Activated CD8-positive, alpha-beta memory T cell treated with anti-CD3 and anti-CD28 coated beads, Interleukin-2, amount 10 ng/mL, durations not matched to agents 7 days and 5 days (primary cell): ENCODE data around the gene DNMBP. TPM values are rescaled to one million over a fixed set of nuclear protein-coding genes. Genes with fewer than 3 reads are reported as not detected.

Experiments
- ATAC-seq: fragments of 150-1000 bp; cut with Tn5 transposase; one replicate; pipeline ENCODE4 v1.10.0; 2021; ENCODE audit warnings: moderate library complexity
- CTCF ChIA-PET: fragments of 350-600 bp; sonication (Branson Sonifier 250); formaldehyde crosslinking; loops from one replicate; lab custom pipeline; 2021; ENCODE audit warnings: antibody characterized with exemption; lab: Charles Lee
- DNase-seq: peaks from one replicate; pipeline ENCODE4 v3.0.0-alpha.2; 2020
- H3K27ac Mint-ChIP-seq: one replicate; pipeline ENCODE4 v1.8.0; 2021; ENCODE audit warnings: mild to moderate bottlenecking, mixed read lengths
- H3K27me3 Mint-ChIP-seq: one replicate; pipeline ENCODE4 v1.8.0; 2021; ENCODE audit warnings: mixed read lengths
- H3K36me3 Mint-ChIP-seq: one replicate; pipeline ENCODE4 v1.8.0; 2021; ENCODE audit warnings: mild to moderate bottlenecking, mixed read lengths
- H3K4me1 Mint-ChIP-seq: one replicate; pipeline ENCODE4 v1.8.0; 2021; ENCODE audit warnings: mixed read lengths
- H3K4me3 Mint-ChIP-seq: one replicate; pipeline ENCODE4 v1.8.0; 2021; ENCODE audit warnings: mild to moderate bottlenecking, moderate library complexity, mixed read lengths
- H3K9me3 Mint-ChIP-seq: one replicate; pipeline ENCODE4 v1.8.0; 2022; ENCODE audit warnings: low read depth, mixed read lengths
- total RNA-seq, 2 experiments: library from RNA; stranded (reverse); gene quantifications; one replicate each; pipeline ENCODE4 v1.2.3, GENCODE V29; 2021

DNMBP gene
- total RNA-seq, 2 experiments from 2014 or later, result 3.4 to 5.1 TPM

GRCh38 chr10:100009283-100009792 is 409 bp downstream of the DNMBP start:
- peak overlapping the region; percentile 81 for H3K4me3 Mint-ChIP-seq
- no peak for DNase-seq
- no peaks in the 10 kb centered on the region for H3K36me3 Mint-ChIP-seq
- H3K27ac Mint-ChIP-seq, result peak overlapping the region; percentile 34
- CTCF ChIA-PET, result interaction anchor here (0.6 to 4.4 kb wide), 25 partner anchors 7 to 527 kb away, joined by 3 to 72 read pairs (median 5); partner anchors contain the start of genes CUTC and HIF1AN
- peaks cover 41% of the 10 kb centered on the region for H3K4me1 Mint-ChIP-seq
- H3K27me3 Mint-ChIP-seq, result peaks cover 28% of the 10 kb centered on the region
- peak; percentile 85 for ATAC-seq
- no peaks in the 10 kb centered on the region for H3K9me3 Mint-ChIP-seq

DNA sequence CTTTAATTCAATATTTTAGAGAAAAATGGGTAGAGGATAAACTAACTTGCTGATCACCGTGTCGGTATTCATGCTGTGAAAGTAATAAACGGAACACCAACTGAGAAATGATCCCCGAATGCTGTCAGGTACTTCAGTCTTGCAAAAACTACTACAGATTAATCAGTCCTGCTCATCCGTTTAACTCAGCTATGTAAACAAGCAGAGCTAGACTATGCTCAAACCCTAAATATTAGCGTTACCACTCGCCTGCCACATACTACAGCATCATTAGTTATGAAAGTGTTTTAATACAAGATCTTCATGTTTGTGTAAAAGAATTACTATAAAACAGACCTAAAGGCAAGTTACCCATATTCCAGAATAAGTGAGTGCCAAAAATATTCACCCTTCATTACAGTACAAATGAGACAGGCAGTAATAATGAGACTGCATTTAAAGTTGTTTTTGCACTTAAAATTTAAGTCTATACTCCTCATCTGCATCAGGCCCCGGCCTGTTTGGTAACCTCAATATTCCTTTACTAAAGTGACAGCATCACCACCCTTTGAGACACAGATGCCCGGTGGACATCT is 952 bp downstream of the DNMBP start:
- Mint-ChIP-seq H3K36me3 (no peaks in the 10 kb centered on the region), H3K4me3 (peak overlapping the region; percentile 81), H3K27me3 (peaks cover 28% of the 10 kb centered on the region), H3K27ac (no peak overlapping the region), H3K9me3 (no peaks in the 10 kb centered on the region), H3K4me1 (peaks cover 41% of the 10 kb centered on the region)
- CTCF ChIA-PET, result interaction anchor here (1.0 to 4.4 kb wide), 18 partner anchors 10 to 276 kb away, joined by 3 to 72 read pairs (median 7); partner anchors contain the start of gene CUTC
- DNase-seq (no peak), ATAC-seq (no peak)

DNA sequence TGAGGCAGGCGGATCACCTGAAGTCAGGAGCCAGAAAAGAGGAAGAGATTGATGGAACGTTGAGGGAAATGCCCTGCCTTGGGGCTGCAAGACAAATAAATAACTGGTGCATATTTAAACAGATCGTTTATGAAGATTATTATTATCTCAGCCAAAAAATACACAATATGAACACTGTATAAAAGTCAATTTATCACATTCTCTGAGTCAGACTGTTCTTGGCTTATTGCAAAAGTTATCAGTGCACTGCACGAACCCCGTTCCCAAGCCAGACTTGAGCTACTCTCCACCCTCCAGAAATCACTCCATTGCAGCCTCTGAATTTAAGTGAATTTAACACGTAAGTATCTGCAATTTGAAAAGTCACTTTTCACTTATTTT is 1.6 kb downstream of the DNMBP start:
- ATAC-seq (no peak), DNase-seq (no peak)
- Mint-ChIP-seq H3K9me3 (no peaks in the 10 kb centered on the region), H3K27me3 (peaks cover 28% of the 10 kb centered on the region), H3K36me3 (no peaks in the 10 kb centered on the region), H3K27ac (no peak overlapping the region), H3K4me1 (peaks cover 41% of the 10 kb centered on the region), H3K4me3 (no peak overlapping the region)
- CTCF ChIA-PET, result interaction anchor here (1.6 to 4.4 kb wide), 5 partner anchors 12 to 255 kb away, joined by 3 to 72 read pairs (median 28); no protein-coding TSS in a partner anchor

DNA sequence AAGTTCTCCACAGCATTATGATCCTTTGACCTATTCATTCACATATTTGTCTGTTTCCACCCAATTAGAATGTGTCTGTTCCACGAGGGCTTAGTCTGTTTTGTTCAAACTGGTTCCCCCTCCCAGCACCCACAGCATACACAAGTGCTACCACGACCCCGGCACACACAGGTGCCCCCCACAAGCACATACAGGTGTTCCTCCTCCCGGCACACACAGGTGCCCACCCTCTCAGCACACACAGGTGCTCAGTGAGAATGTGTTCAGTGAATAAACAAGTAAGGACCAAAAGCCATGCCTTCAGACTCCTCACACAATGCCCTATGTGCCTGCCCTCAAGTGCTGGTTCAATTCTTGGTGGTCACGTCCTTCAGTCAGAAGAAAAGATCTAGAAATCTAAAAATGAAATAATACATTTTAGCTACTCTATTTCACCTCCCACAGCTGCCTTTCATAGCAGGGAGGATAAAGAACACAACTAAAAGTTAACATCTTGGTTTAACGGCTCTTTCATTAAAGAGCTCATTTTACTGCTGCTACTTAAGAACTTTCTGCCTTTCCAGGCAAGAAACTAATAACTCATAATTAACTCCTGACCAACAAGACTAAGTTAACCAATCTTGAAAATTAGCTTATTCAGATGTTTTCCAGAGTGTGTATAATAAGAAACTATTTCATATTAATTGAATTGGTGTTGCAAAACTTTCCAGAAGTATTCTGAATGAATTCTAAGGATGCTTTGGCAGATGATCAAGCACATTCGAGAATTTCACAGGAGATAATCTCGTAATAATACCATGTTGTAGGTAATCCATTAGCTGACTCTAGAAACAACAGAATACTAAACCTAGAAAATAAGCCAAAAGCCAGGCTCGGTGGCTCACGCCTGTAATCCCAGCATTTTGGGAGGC is 2.3 kb downstream of the DNMBP start:
- peaks cover 28% of the 10 kb centered on the region for H3K27me3 Mint-ChIP-seq
- no peak overlapping the region for H3K4me3 Mint-ChIP-seq
- ATAC-seq (no peak), DNase-seq (no peak)
- peaks cover 41% of the 10 kb centered on the region for H3K4me1 Mint-ChIP-seq
- CTCF ChIA-PET, result interaction anchor here (3.0 to 4.4 kb wide), 3 partner anchors 13 to 161 kb away, joined by 28 to 72 read pairs (median 30); no protein-coding TSS in a partner anchor
- H3K9me3 Mint-ChIP-seq, result no peaks in the 10 kb centered on the region
- no peak overlapping the region for H3K27ac Mint-ChIP-seq
- H3K36me3 Mint-ChIP-seq, result no peaks in the 10 kb centered on the region

GRCh38 chr10:100006243-100006886 is 3.4 kb downstream of the DNMBP start:
- Mint-ChIP-seq H3K27ac (no peak overlapping the region), H3K36me3 (no peaks in the 10 kb centered on the region)

DNA sequence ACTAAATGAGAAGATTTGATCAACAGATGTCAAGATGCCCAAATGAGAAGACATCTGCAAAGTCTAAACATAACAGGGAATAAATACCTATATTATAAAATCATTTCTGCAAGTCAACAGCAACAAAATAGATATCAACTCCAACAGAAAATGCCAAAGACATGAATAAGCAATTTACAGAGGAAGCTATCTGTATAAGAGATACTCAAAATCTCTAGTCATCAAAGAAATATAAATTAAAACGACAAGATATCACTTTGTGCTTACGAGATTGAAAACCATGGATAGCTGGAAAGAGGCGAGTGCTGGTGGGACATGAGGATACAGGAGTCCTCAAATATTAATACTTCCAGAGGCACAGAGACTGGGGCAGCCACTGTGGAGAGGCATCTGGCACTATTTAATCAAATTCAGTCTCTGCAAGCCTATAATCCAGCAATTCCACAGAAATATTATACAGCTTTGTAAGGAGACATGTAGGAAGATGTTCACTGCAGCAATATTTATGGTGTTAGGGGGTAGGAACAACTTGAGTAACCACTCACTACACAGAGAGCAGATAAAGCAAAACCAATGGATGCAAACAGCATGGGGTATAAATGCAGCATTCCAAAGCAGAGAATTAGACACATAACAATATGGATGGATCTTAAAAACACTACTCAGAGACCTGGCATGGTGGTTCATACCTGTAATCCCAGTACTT is 4.8 kb downstream of the DNMBP start:
- Mint-ChIP-seq H3K4me1 (peaks cover 31% of the 10 kb centered on the region), H3K27ac (no peak overlapping the region), H3K36me3 (no peaks in the 10 kb centered on the region), H3K9me3 (no peaks in the 10 kb centered on the region), H3K4me3 (no peak overlapping the region), H3K27me3 (peaks cover 12% of the 10 kb centered on the region)
- ATAC-seq (no peak), DNase-seq (no peak)
- CTCF ChIA-PET, result interaction anchor here (1.2 to 2.0 kb wide), 3 partner anchors 10 to 159 kb away, joined by 3 to 10 read pairs (median 8); no protein-coding TSS in a partner anchor

More at GRCh38 chr10:100006243-100006886, 3.4 kb downstream of the DNMBP start:
- H3K9me3 Mint-ChIP-seq, result no peaks in the 10 kb centered on the region
- ATAC-seq (no peak), DNase-seq (no peak)
- CTCF ChIA-PET, result interaction anchor here (1.1 to 2.0 kb wide), 6 partner anchors 12 to 160 kb away, joined by 3 to 10 read pairs (median 3); no protein-coding TSS in a partner anchor
- H3K27me3 Mint-ChIP-seq, result peaks cover 24% of the 10 kb centered on the region
- H3K4me3 Mint-ChIP-seq, result no peak overlapping the region
- peaks cover 41% of the 10 kb centered on the region for H3K4me1 Mint-ChIP-seq

DNA sequence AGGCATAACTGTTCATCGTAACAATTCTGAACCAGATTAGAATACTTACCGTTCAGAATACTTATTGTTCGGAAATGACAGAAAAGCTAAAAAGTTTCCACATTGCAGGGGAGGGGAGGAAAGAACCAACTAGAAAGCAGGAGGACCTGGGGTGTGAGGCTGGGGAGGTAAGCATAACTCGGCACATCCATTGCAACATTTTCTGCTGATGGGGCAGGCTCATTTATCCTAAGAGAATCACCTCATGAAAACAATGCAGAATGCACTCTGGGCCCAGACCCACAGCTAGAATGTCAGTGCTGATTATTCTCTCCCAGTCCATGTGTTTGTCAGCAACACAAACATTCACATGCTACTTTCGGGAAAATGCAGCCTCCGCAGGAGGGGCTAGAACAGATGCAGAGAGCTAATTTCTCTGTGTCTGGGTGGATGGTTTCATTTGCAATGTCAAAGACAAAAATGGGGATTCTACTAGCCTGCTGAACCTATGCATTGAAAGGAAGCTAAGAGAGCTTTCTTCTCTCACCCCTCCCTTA is 9.6 kb downstream of the DNMBP start:
- Mint-ChIP-seq H3K4me1 (peaks cover 3% of the 10 kb centered on the region), H3K9me3 (no peaks in the 10 kb centered on the region), H3K36me3 (peaks cover 2% of the 10 kb centered on the region), H3K4me3 (no peak overlapping the region), H3K27ac (no peak overlapping the region), H3K27me3 (no peaks in the 10 kb centered on the region)
- CTCF ChIA-PET, result interaction anchor here (3.5 kb wide), 1 partner anchor 9 kb away, joined by 17 read pairs; the partner anchor contains the start of gene DNMBP
- no peak for DNase-seq
- ATAC-seq, result no peak

DNA sequence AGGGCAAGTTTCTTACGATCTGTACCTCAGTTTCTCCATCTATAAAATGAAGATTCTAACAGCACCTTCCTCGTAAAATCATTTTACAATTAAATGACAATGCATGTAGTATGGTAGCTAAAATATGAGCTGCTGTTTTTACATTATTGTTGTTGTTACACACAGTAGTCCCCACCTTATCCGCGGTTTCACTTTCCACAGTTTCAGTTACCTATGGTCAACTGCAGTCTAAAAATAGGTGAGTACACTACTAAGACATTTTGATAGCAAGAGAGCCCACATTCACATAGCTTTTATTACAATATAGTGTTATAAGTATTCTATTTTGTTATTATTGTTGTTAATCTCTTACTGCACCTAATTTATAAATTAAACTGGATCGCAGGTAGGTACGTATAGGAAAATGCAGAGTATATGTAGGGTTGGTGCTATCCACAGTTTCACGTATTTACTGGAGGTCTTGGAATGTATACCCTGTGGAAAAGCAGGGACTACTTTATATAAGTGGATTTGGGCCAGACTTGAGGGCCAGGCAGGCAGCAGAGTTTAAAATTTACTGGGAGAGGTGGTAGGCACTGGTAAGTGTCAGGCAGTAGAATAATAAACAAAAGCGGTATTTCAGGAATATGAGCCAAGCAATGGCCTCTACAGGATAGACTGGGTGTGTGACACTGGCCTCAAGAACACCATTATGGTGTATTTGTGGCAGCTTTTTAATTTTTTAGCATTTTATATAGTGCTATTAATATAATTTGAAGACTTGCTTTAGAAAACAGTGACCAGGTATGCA is 10.2 kb downstream of the DNMBP start:
- peaks cover 2% of the 10 kb centered on the region for H3K36me3 Mint-ChIP-seq
- ATAC-seq, result no peak
- no peak overlapping the region for H3K27ac Mint-ChIP-seq

DNA sequence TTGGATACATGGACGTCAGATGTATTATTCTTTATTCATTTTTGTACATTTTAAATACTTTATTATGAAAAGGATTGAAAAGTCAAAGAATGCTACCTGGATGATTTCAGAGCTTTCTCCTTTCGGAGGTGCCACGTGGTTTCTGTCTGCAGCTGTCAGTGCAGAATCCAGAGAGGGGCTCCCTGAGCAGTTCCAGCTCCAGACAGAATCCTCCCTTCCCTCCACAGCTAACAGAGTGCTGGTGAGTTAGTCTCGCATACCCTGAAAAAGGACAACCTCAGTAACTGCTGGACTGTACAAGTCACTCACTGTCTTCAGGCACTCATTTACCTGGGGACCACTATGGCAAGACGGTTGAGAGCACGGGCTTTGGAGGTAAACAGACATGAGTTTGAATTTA is 10.9 kb downstream of the DNMBP start:
- H3K27me3 Mint-ChIP-seq, result no peaks in the 10 kb centered on the region
- no peak overlapping the region for H3K4me3 Mint-ChIP-seq
- ATAC-seq, result no peak
- peaks cover 16% of the 10 kb centered on the region for H3K4me1 Mint-ChIP-seq
- H3K9me3 Mint-ChIP-seq, result no peaks in the 10 kb centered on the region
- no peak overlapping the region for H3K27ac Mint-ChIP-seq
- CTCF ChIA-PET, result interaction anchor here (3.5 kb wide), 1 partner anchor 11 kb away, joined by 17 read pairs; the partner anchor contains the start of gene DNMBP
- DNase-seq, result no peak
- peaks cover 2% of the 10 kb centered on the region for H3K36me3 Mint-ChIP-seq

More for the DNA sequence above, 10.2 kb downstream of the DNMBP start:
- CTCF ChIA-PET, result interaction anchor here (3.5 kb wide), 1 partner anchor 10 kb away, joined by 17 read pairs; the partner anchor contains the start of gene DNMBP
- Mint-ChIP-seq H3K27me3 (no peaks in the 10 kb centered on the region), H3K4me3 (no peak overlapping the region), H3K9me3 (no peaks in the 10 kb centered on the region), H3K4me1 (peaks cover 9% of the 10 kb centered on the region)
- DNase-seq, result no peak

- H3K4me3 Mint-ChIP-seq, result no peak overlapping the region
- H3K27me3 Mint-ChIP-seq, result no peaks in the 10 kb centered on the region
- ATAC-seq (no peak), DNase-seq (no peak)
- CTCF ChIA-PET, result interaction anchor here (0.9 to 4.2 kb wide), 4 partner anchors 12 to 151 kb away, joined by 4 to 17 read pairs (median 12); partner anchors contain the start of gene DNMBP
- peaks cover 17% of the 10 kb centered on the region for H3K4me1 Mint-ChIP-seq
- peaks cover 2% of the 10 kb centered on the region for H3K36me3 Mint-ChIP-seq
- H3K27ac Mint-ChIP-seq, result no peak overlapping the region
- H3K9me3 Mint-ChIP-seq, result no peaks in the 10 kb centered on the region
These were observed 12.8 kb downstream of the DNMBP start for GRCh38 chr10:99996671-99997648.
